Pulmonary artery endothelial cell (primary cell): ENCODE data around the gene SLC16A12. TPM values are rescaled to one million over a fixed set of nuclear protein-coding genes. Genes with fewer than 3 reads are reported as not detected.
A peak's percentile ranks its signal among the peaks of the same experiment; 100 is the strongest.

ENCODE experiments used
- DNase-seq: peaks from one replicate; pipeline ENCODE4 v3.0.0-alpha.2; 2011; ENCODE audit warnings: low read depth, low spot score
- total RNA-seq: library from RNA; depleted of rRNA; stranded (reverse); fragments of >200 nt; gene quantifications from 2 replicates; pipeline ENCODE4 v1.2.3, GENCODE V29; 2014

SLC16A12 gene
- total RNA-seq, 1 donor from 2014 or later: 0.66 TPM

- DNase-seq: no peak
Measured at GRCh38 chr10:89515031-89515841, 20.2 kb downstream of the SLC16A12 start.

- DNase-seq: no peak
Measured at GRCh38 chr10:89513206-89513605, 22.2 kb downstream of the SLC16A12 start.

- DNase-seq: no peak
Measured at GRCh38 chr10:89505640-89506275, 29.6 kb downstream of the SLC16A12 start.

GRCh38 chr10:89504691-89505090 is 30.7 kb downstream of the SLC16A12 start:
- DNase-seq: no peak

GRCh38 chr10:89503652-89504370 is 31.6 kb downstream of the SLC16A12 start:
- DNase-seq: no peak

- DNase-seq: no peak
Measured at GRCh38 chr10:89503151-89503550, 32.2 kb downstream of the SLC16A12 start.

GRCh38 chr10:89502549-89502948 is 32.8 kb downstream of the SLC16A12 start:
- no peak for DNase-seq

- no peak for DNase-seq
Measured at GRCh38 chr10:89494575-89494974, 40.8 kb downstream of the SLC16A12 start.

GRCh38 chr10:89494068-89494467 is 41.3 kb downstream of the SLC16A12 start:
- DNase-seq: no peak

GRCh38 chr10:89491932-89492331 is 43.5 kb downstream of the SLC16A12 start:
- no peak for DNase-seq

GRCh38 chr10:89490596-89491335 is 44.6 kb downstream of the SLC16A12 start:
- no peak for DNase-seq

GRCh38 chr10:89482256-89482655 is 53.1 kb downstream of the SLC16A12 start:
- no peak for DNase-seq

GRCh38 chr10:89481662-89482061 is 53.7 kb downstream of the SLC16A12 start:
- DNase-seq: peak; percentile 35

- no peak for DNase-seq
Measured at GRCh38 chr10:89479771-89480446, 55.5 kb downstream of the SLC16A12 start.

- no peak for DNase-seq
Measured at GRCh38 chr10:89478739-89479654, 56.4 kb downstream of the SLC16A12 start.

GRCh38 chr10:89478085-89478738 is 57.2 kb downstream of the SLC16A12 start:
- no peak for DNase-seq

GRCh38 chr10:89476150-89476549 is 59.2 kb downstream of the SLC16A12 start:
- DNase-seq: no peak

GRCh38 chr10:89475591-89475998 is 59.8 kb downstream of the SLC16A12 start:
- no peak for DNase-seq

- DNase-seq: no peak
Measured at GRCh38 chr10:89475125-89475524, 60.3 kb downstream of the SLC16A12 start.
